ENCODE data around the gene EPHA1. TPM values are rescaled to one million over a fixed set of nuclear protein-coding genes. Genes with fewer than 3 reads are reported as not detected.
A peak's percentile ranks its signal among the peaks of the same experiment; 100 is the strongest.

EPHA1 gene
- total and polyA plus RNA-seq, 2 donors (not counting 3 experiments of a cell fraction or from before 2014, with no cell fraction given), result 0.07 TPM; not detected in 1

- peak; percentile 64 for FAIRE-seq
- TSS peak; percentile 53 for BruUV-seq (replicated peaks)
Observed at GRCh38 chr7:143380260-143380645, 28.4 kb downstream of the EPHA1 start.

More at GRCh38 chr7:143380260-143380645, 28.4 kb downstream of the EPHA1 start:
- TF ChIP-seq, protein P1, sequence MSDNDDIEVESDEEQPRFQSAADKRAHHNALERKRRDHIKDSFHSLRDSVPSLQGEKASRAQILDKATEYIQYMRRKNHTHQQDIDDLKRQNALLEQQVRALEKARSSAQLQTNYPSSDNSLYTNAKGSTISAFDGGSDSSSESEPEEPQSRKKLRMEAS (IDR thresholded peaks at IDR 0.05; ENCODE audit: insufficient read depth, insufficient read length), result no peak
- peak; percentile 54 for TF ChIP-seq POLR2A (IDR thresholded peaks at IDR 0.05; ENCODE audit: low read depth, low read length)
- TF ChIP-seq EZH2 (IDR thresholded peaks at IDR 0.05; ENCODE audit: borderline replicate concordance, low read depth, low read length, severe bottlenecking), result no peak
- TF ChIP-seq FOS (IDR thresholded peaks at IDR 0.05; ENCODE audit: borderline replicate concordance, insufficient read depth, low read length), result no peak
- TF ChIP-seq JUN (IDR thresholded peaks at IDR 0.05; ENCODE audit: borderline replicate concordance, insufficient read depth, insufficient read length, low read depth), result no peak
- TF ChIP-seq POLR2AphosphoS5 (IDR thresholded peaks at IDR 0.05; ENCODE audit: insufficient read depth, low read depth, low read length), result no peak
- TF ChIP-seq MYC (IDR thresholded peaks at IDR 0.05; ENCODE audit: low read depth, low read length), result no peak
- TF ChIP-seq GATA2 (IDR thresholded peaks at IDR 0.05; ENCODE audit: insufficient read depth, insufficient read length, low read depth, low read length), result no peak
- TF ChIP-seq CTCF (IDR thresholded peaks at IDR 0.05; ENCODE audit: extremely low read depth in 1 of 2, insufficient read depth in 1 of 2, low read depth in 1 of 2, low read length in 2 of 2), result peak; percentile 85 to 89
- intact Hi-C loops (cut with micrococcal nuclease), result loop anchor here (1.0 to 5.0 kb wide), 5 partner anchors 15 to 117 kb away; partner anchors contain the start of gene CASP2
- H3K36me3 ChIP-seq (ENCODE audit: control insufficient read depth in 2 of 2, extremely low read depth in 1 of 2, insufficient read depth in 2 of 2, low read length in 2 of 2), result peaks cover 3 to 5% of the 10 kb centered on the region in 2 experiments
- peaks cover 57% of the 10 kb centered on the region for H3K79me2 ChIP-seq (ENCODE audit: control insufficient read depth, insufficient read depth, low read length)
- H3K4me2 ChIP-seq (ENCODE audit: insufficient read depth, low read length), result peak overlapping the region; percentile 95
- dilution Hi-C loops (cut with MboI; ENCODE audit: extremely low pct_ligation_motif_present, low sequenced_read_pairs), result loop anchor here (25.0 kb wide), 1 partner anchor 132 kb away; no protein-coding TSS in a partner anchor
- H3K9me3 ChIP-seq (replicated peaks; ENCODE audit: control insufficient read depth, insufficient read depth, low read length), result no peaks in the 10 kb centered on the region
- H3K27ac ChIP-seq (ENCODE audit: insufficient read depth, low read depth, low read length), result peak overlapping the region; percentile 98
- peak overlapping the region; percentile 96 for H3K9ac ChIP-seq (replicated peaks; ENCODE audit: extremely low read depth, insufficient read depth, low read length)
- ChIA-PET POLR2A (interaction anchor here (0.6 to 2.0 kb wide), 11 partner anchors 8 to 1012 kb away, joined by 3 to 17 read pairs (median 5); no protein-coding TSS in a partner anchor), CTCF (interaction anchor here (0.5 to 2.6 kb wide), 32 partner anchors 8 to 157 kb away, joined by 3 to 25 read pairs (median 6); partner anchors contain the start of genes CASP2 and GSTK1)
- H3K27me3 ChIP-seq (ENCODE audit: control insufficient read depth in 2 of 2, insufficient read depth in 2 of 2, low read length in 2 of 2), result no peaks in the 10 kb centered on the region
- peaks cover 47% of the 10 kb centered on the region for H3K4me1 ChIP-seq (ENCODE audit: control insufficient read depth, extremely low read depth, insufficient read depth, low read length)
- peak overlapping the region; percentile 59 to 94 (median 67) for H3K4me3 ChIP-seq (replicated peaks in 1 of 3; ENCODE audit: insufficient read depth in 1 of 3, low read depth in 1 of 3, low read length in 3 of 3)
- no peaks in the 10 kb centered on the region for H3K9me1 ChIP-seq (replicated peaks; ENCODE audit: control insufficient read depth, extremely low read depth, insufficient read depth, low read length)
- peak overlapping the region; percentile 1 for H2AFZ ChIP-seq (ENCODE audit: low read depth, low read length)
- DNase-seq (ENCODE audit: low read depth, low spot score), result peak; percentile 89
- H4K20me1 ChIP-seq (replicated peaks; ENCODE audit: control insufficient read depth, extremely low read depth, insufficient read depth, low read length), result no peaks in the 10 kb centered on the region

All from endothelial cell of umbilical vein (primary cell).